ENCODE results near the gene ZFPM1. TPM values are rescaled to one million over a fixed set of nuclear protein-coding genes. Genes with fewer than 3 reads are reported as not detected.
A peak's percentile ranks its signal among the peaks of the same experiment; 100 is the strongest.

ZFPM1 gene
- total RNA-seq, 1 donor from 2014 or later, result 8.4 TPM

GRCh38 chr16:88558457-88559442, 105.7 kb downstream of the ZFPM1 start:
- Histone ChIP-seq H3K9me3 (no peaks in the 10 kb centered on the region), H3K27me3 (no peaks in the 10 kb centered on the region), H3K36me3 (no peaks in the 10 kb centered on the region), H3K4me3 (no peak overlapping the region), H3K27ac (no peak overlapping the region), H3K4me1 (peaks cover 3% of the 10 kb centered on the region)
- DNase-seq, result no peak
- peak; percentile 53 for ATAC-seq
- TF ChIP-seq CTCF (IDR thresholded peaks at IDR 0.05), result peak; percentile 47
- intact Hi-C loops (cut with DNase I), result no loop called here

DNA sequence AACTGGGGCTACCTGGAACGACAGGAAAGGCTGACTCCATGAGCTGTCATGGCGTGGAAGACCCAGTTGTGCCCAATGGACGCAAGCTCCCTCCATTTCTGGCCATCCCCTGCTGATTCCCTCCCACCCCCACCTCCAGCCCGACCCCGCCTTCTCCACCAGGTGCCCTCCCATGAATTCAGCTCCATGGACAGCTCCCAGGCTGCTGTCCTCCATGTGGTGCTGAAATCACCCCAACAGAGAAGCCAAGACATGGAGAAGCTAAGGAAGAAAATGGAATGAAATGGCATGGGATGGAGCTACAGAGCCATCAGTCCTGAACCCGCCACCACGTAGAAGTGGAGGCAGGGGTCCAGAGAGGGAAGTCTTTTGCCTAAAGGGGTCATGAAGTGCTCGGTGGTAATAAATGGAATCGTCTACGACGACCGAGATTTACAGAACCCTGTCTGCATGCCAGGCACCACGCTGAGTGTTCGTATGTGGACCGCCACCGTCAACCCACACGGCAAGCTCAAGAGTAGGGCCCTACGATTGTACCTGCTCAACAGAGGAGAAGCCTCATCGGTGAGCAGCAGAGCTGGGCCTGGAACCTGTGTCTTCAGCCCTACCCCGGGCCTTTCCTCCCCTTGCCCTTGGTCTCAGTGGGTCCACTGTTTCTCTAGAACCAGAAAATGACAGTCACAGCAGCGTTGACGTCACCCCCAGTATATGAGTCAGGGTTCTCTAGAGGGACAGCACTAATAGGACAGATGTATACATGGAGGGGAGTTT, 107.8 kb downstream of the ZFPM1 start:
- H3K9me3 ChIP-seq, result no peaks in the 10 kb centered on the region
- no peak for DNase-seq
- intact Hi-C loops (cut with DNase I), result loop anchor here (5.0 kb wide), 1 partner anchor 119 kb away; no protein-coding TSS in a partner anchor
- ATAC-seq, result no peak
- no peak overlapping the region for H3K4me3 ChIP-seq
- TF ChIP-seq CTCF (IDR thresholded peaks at IDR 0.05), result no peak
- no peaks in the 10 kb centered on the region for H3K36me3 ChIP-seq
- H3K27ac ChIP-seq, result no peak overlapping the region
- H3K27me3 ChIP-seq, result no peaks in the 10 kb centered on the region
- H3K4me1 ChIP-seq, result peaks cover 3% of the 10 kb centered on the region

GRCh38 chr16:88561485-88562359, 108.6 kb downstream of the ZFPM1 start:
- H3K4me1 ChIP-seq, result peaks cover 3% of the 10 kb centered on the region
- H3K27me3 ChIP-seq, result no peaks in the 10 kb centered on the region
- H3K9me3 ChIP-seq, result no peaks in the 10 kb centered on the region
- H3K36me3 ChIP-seq, result no peaks in the 10 kb centered on the region
- DNase-seq (no peak), ATAC-seq (peak; percentile 87)
- no peak overlapping the region for H3K4me3 ChIP-seq
- TF ChIP-seq CTCF (IDR thresholded peaks at IDR 0.05), result peak; percentile 66
- intact Hi-C loops (cut with DNase I), result loop anchor here (5.0 kb wide), 1 partner anchor 119 kb away; no protein-coding TSS in a partner anchor
- no peak overlapping the region for H3K27ac ChIP-seq

DNA sequence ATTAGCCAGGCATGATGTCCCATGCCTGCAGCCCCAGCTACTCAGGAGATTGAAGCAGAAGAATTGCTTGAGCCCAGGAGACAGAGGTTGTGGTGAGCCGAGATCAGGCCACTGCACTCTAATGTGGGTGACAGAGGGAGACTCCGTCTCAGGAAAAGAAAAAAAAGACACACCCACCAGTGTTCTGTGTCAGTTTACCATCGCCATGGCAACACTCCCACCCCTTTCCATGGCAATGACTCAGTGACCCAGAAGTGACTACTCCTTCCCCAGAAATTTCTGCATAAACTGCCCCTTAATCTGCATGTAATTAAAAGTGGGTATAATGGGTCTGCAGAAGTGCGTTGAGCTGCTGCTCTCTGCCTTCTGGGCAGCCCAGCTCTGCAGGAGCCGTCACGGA, 113.1 kb downstream of the ZFPM1 start:
- intact Hi-C loops (cut with DNase I), result no loop called here
- no peak overlapping the region for H3K4me3 ChIP-seq

More for the DNA sequence above, 113.1 kb downstream of the ZFPM1 start:
- no peaks in the 10 kb centered on the region for H3K27me3 ChIP-seq
- no peaks in the 10 kb centered on the region for H3K36me3 ChIP-seq
- TF ChIP-seq CTCF (IDR thresholded peaks at IDR 0.05), result no peak
- H3K9me3 ChIP-seq, result no peaks in the 10 kb centered on the region
- H3K27ac ChIP-seq, result no peak overlapping the region
- DNase-seq (no peak), ATAC-seq (no peak)
- peaks cover 12% of the 10 kb centered on the region for H3K4me1 ChIP-seq

All from upper lobe of right lung (tissue), 1 donor.